IMR-90 (cell line): ENCODE results near the gene CENPK. TPM values are rescaled to one million over a fixed set of nuclear protein-coding genes. Genes with fewer than 3 reads are reported as not detected.
A peak's percentile ranks its signal among the peaks of the same experiment; 100 is the strongest.

Experiments used
- ATAC-seq: fragments of 200-7000 bp; cut with Tn5 transposase; 2 replicates; pipeline ENCODE4 v1.9.1; 2020; ENCODE audit warnings: low read depth, mild to moderate bottlenecking, moderate library complexity
- BruUV-seq: library from RNA; stranded (reverse); fragments of 400-500 nt; replicated peaks from 2 replicates; lab custom pipeline; 2021; lab: Mats Ljungman, UMichigan
- CTCF ChIA-PET: fragments of 300-600 bp; formaldehyde crosslinking; extraction: SDS; loops from one replicate; lab custom pipeline; 2021; ENCODE audit warnings: antibody characterized with exemption; lab: Yijun Ruan, JAX
- POLR2A ChIA-PET: fragments of 300-600 bp; sonication (Branson Sonifier 250); formaldehyde crosslinking; loops from one replicate; lab custom pipeline; 2022; ENCODE audit warnings: antibody characterized with exemption; ENCODE audit not compliant: unreplicated experiment; lab: Charles Lee
- DNase-seq: peaks from one replicate; pipeline ENCODE4 v3.0.0; 2013
- H2AFZ ChIP-seq: replicated peaks from 2 replicates; pipeline ENCODE3; 2013; ENCODE audit warnings: low read length, mild to moderate bottlenecking; ENCODE audit not compliant: poor library complexity
- H2AK5ac ChIP-seq: 2 replicates; pipeline ENCODE4 v1.6.1; 2013; ENCODE audit warnings: low read depth, low read length, inconsistent platforms
- H2AK9ac ChIP-seq: replicated peaks from 2 replicates; pipeline ENCODE3; 2013; ENCODE audit warnings: mild to moderate bottlenecking, low read depth, low read length, moderate library complexity; ENCODE audit not compliant: poor library complexity
- H2BK120ac ChIP-seq: 2 replicates; pipeline ENCODE4 v1.6.1; 2013; ENCODE audit warnings: low read depth, low read length, inconsistent platforms
- H2BK15ac ChIP-seq: 3 replicates; pipeline ENCODE4 v1.6.1; 2013; ENCODE audit warnings: low read depth, low read length, inconsistent platforms
- H2BK20ac ChIP-seq: 2 replicates; pipeline ENCODE4 v1.6.1; 2013; ENCODE audit warnings: low read depth, mild to moderate bottlenecking, inconsistent platforms, low read length, moderate library complexity
- H2BK5ac ChIP-seq: 2 replicates; pipeline ENCODE4 v1.6.1; 2013; ENCODE audit warnings: mild to moderate bottlenecking, low read depth, low read length, inconsistent platforms; ENCODE audit not compliant: poor library complexity, severe bottlenecking
- H3K14ac ChIP-seq: replicated peaks from 2 replicates; pipeline ENCODE4 v1.6.1; 2013; ENCODE audit warnings: low read depth, low read length, inconsistent platforms
- H3K18ac ChIP-seq: 2 replicates; pipeline ENCODE4 v1.6.1; 2013; ENCODE audit warnings: low read depth, low read length, control low read depth
- H3K23ac ChIP-seq: 2 replicates; pipeline ENCODE4 v1.6.1; 2013; ENCODE audit warnings: low read depth, low read length, inconsistent platforms
- H3K27ac ChIP-seq: 2 replicates; pipeline ENCODE4 v1.5.1; 2013; ENCODE audit warnings: mild to moderate bottlenecking, control low read depth, low read length; ENCODE audit not compliant: insufficient read depth
- H3K27me3 ChIP-seq: 2 replicates; pipeline ENCODE4 v1.6.1; 2013; ENCODE audit warnings: low read length; ENCODE audit not compliant: control insufficient read depth, insufficient read depth
- H3K36me3 ChIP-seq: 2 replicates; pipeline ENCODE4 v1.6.1; 2013; ENCODE audit warnings: low read length, mixed read lengths; ENCODE audit not compliant: control insufficient read depth, insufficient read depth
- H3K4ac ChIP-seq: 2 replicates; pipeline ENCODE4 v1.6.1; 2013; ENCODE audit warnings: low read depth, low read length, inconsistent platforms
- H3K4me1 ChIP-seq: 2 replicates; pipeline ENCODE4 v1.6.1; 2013; ENCODE audit warnings: low read length, mixed read lengths; ENCODE audit not compliant: control insufficient read depth, insufficient read depth
- H3K4me2 ChIP-seq: 2 replicates; pipeline ENCODE4 v1.6.1; 2013; ENCODE audit warnings: low read depth, mild to moderate bottlenecking, control low read depth, low read length, moderate library complexity
- H3K4me3 ChIP-seq: 2 replicates; pipeline ENCODE4 v1.5.1; 2013; ENCODE audit warnings: low read depth, mild to moderate bottlenecking, control low read depth, low read length, moderate library complexity; ENCODE audit not compliant: insufficient read depth
- H3K56ac ChIP-seq: 2 replicates; pipeline ENCODE4 v1.6.1; 2013; ENCODE audit warnings: low read length, inconsistent platforms; ENCODE audit not compliant: insufficient read depth; ENCODE audit errors: extremely low read depth
- H3K79me1 ChIP-seq, 2 experiments: 2 replicates each; pipeline ENCODE4 v1.6.1; 2013; ENCODE audit warnings: low read length in 2 of 2, inconsistent platforms in 1 of 2, low read depth in 1 of 2
- H3K9ac ChIP-seq: 2 replicates; pipeline ENCODE4 v1.6.1; 2013; ENCODE audit warnings: low read depth, low read length, control low read depth
- H3K9me1 ChIP-seq: 2 replicates; pipeline ENCODE4 v1.6.1; 2013; ENCODE audit warnings: low read length, inconsistent platforms; ENCODE audit not compliant: insufficient read depth
- H3K9me3 ChIP-seq: 2 replicates; pipeline ENCODE4 v1.6.1; 2013; ENCODE audit warnings: low read length; ENCODE audit not compliant: control insufficient read depth, insufficient read depth
- H4K20me1 ChIP-seq: 2 replicates; pipeline ENCODE4 v1.6.1; 2013; ENCODE audit warnings: low read length, inconsistent platforms; ENCODE audit not compliant: insufficient read depth
- H4K5ac ChIP-seq: 2 replicates; pipeline ENCODE4 v1.6.1; 2013; ENCODE audit warnings: mild to moderate bottlenecking, low read depth, low read length, control low read depth
- H4K8ac ChIP-seq, 2 experiments: 2 replicates each; pipeline ENCODE4 v1.6.1; 2013; ENCODE audit warnings: low read depth in 2 of 2, low read length in 2 of 2, control low read depth in 1 of 2, inconsistent platforms in 1 of 2
- H4K91ac ChIP-seq: 2 replicates; pipeline ENCODE4 v1.6.1; 2013; ENCODE audit warnings: low read depth, low read length, inconsistent platforms; ENCODE audit not compliant: insufficient read depth
- MAFK ChIP-seq: IDR thresholded peaks from 2 replicates; pipeline ENCODE4 v1.6.1; 2012; ENCODE audit warnings: low read depth, low read length, improper control_type of control experiment
- WGBS, 2 experiments: methylation state at CpG; one replicate each; pipeline versions ENCODE4 v1.1.5 to v1.1.7; 2013; ENCODE audit warnings: missing lambda C conversion rate in 2 of 2; ENCODE audit not compliant: insufficient read length in 1 of 2; ENCODE audit errors: extremely low coverage in 2 of 2; 5-methylcytosine and 5-hydroxymethylcytosine counted together
- dilution Hi-C: fragments of 300-500 bp; cut with HindIII; formaldehyde crosslinking; loops from one replicate; pipeline ENCODE4 v1.14.3; 2018; ENCODE audit warnings: low sequenced_read_pairs; ENCODE audit not compliant: unreplicated experiment
- in situ Hi-C: fragments of 300-500 bp; cut with MboI; formaldehyde crosslinking; loops from 3 replicates; pipeline ENCODE4 v1.14.3; 2019; ENCODE audit warnings: low sequenced_read_pairs, inconsistent platforms, mixed read lengths
- intact Hi-C: fragments of 100-400 bp; cut with micrococcal nuclease; formaldehyde crosslinking; loops from 2 replicates; pipeline ENCODE4 v1.10.0; 2022
- polyA plus RNA-seq, 3 experiments: library from polyadenylated mRNA; depleted of rRNA; stranded (reverse); fragments of >200 nt; gene quantifications; 2 replicates each; pipeline ENCODE4 v1.2.3, GENCODE V29; 2012; ENCODE audit warnings: low replicate concordance in 1 of 3
- total RNA-seq: library from RNA; depleted of rRNA; stranded (reverse); fragments of >200 nt; gene quantifications from 2 replicates; pipeline ENCODE4 v1.2.3, GENCODE V29; 2012
- TF ChIP-seq, protein P1 (sequence below): conservative IDR thresholded peaks from 2 replicates; pipeline ENCODE4 v1.5.1; 2012; ENCODE audit warnings: mild to moderate bottlenecking, low read depth, low read length, improper control_type of control experiment

CENPK gene
- total and polyA plus RNA-seq, 2 of the 4 experiments (the other 2 are of a cell fraction), result 5.6 to 9.4 TPM

DNA sequence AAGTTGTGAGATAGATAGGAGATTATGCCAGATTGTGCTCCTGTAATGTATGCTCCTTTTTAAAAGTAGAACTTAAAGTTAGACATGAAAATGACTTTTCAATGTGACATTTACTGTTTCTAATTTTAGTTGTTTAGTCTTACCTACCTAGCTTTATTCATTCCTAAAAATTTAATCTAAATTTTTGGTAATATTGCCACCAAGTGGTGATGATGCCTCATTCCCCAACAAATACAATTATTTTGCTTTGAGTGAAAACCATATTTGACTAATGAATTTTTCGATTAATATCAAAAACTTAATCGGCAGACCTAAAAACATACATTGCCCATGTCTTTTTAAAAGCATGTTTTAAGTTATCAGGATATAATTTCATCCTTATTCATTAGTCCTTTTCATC, 25.7 kb upstream of the CENPK start:
- Histone ChIP-seq H3K9me3 (no peaks in the 10 kb centered on the region), H2AK9ac (no peak overlapping the region), H2BK120ac (no peak overlapping the region), H3K79me1 (0 out of 4 replicates have a peak, but pooled peaks cover 0 to 2% of the 10 kb centered on the region in 2 experiments), H2BK5ac (no peak overlapping the region), H4K20me1 (no peaks in the 10 kb centered on the region; the same call in 1 of the 2 replicates), H3K23ac (no peak overlapping the region), H3K4me3 (no peak overlapping the region), H2BK20ac (no peak overlapping the region), H3K9ac (no peak overlapping the region), H3K14ac (no peak overlapping the region), H2BK15ac (no peak overlapping the region), H4K5ac (no peak overlapping the region), H2AK5ac (no peak overlapping the region), H3K4ac (no peak overlapping the region), H3K4me2 (no peak overlapping the region), H3K56ac (no peak overlapping the region), H3K27ac (no peak overlapping the region), H3K27me3 (no peaks in the 10 kb centered on the region), H4K8ac (no peak overlapping the region), H3K36me3 (peaks cover 27% of the 10 kb centered on the region), H2AFZ (no peak overlapping the region), H3K18ac (no peak overlapping the region), H3K9me1 (no peaks in the 10 kb centered on the region), H4K91ac (no peak overlapping the region), H3K4me1 (no peaks in the 10 kb centered on the region)
- in situ Hi-C loops (no loop called here), intact Hi-C loops (no loop called here), dilution Hi-C loops (no loop called here)
- WGBS, 2 experiments, result no CpG with 5 or more reads among the region's 2 CpGs
- POLR2A ChIA-PET, result no interaction called here
- no TSS peak for BruUV-seq
- ATAC-seq (no peak), DNase-seq (no peak)
- CTCF ChIA-PET, result no interaction called here
- TF ChIP-seq MAFK, result no peak
- TF ChIP-seq, protein P1, sequence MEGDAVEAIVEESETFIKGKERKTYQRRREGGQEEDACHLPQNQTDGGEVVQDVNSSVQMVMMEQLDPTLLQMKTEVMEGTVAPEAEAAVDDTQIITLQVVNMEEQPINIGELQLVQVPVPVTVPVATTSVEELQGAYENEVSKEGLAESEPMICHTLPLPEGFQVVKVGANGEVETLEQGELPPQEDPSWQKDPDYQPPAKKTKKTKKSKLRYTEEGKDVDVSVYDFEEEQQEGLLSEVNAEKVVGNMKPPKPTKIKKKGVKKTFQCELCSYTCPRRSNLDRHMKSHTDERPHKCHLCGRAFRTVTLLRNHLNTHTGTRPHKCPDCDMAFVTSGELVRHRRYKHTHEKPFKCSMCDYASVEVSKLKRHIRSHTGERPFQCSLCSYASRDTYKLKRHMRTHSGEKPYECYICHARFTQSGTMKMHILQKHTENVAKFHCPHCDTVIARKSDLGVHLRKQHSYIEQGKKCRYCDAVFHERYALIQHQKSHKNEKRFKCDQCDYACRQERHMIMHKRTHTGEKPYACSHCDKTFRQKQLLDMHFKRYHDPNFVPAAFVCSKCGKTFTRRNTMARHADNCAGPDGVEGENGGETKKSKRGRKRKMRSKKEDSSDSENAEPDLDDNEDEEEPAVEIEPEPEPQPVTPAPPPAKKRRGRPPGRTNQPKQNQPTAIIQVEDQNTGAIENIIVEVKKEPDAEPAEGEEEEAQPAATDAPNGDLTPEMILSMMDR, result peak; percentile 21; the same call in 1 of the 2 replicates
